CD8-positive, alpha-beta memory T cell (primary cell): Measurements from ENCODE around the gene NQO2. TPM values are rescaled to one million over a fixed set of nuclear protein-coding genes. Genes with fewer than 3 reads are reported as not detected.

Experiments used
- CTCF ChIA-PET: fragments of 350-600 bp; sonication (Branson Sonifier 250); formaldehyde crosslinking; loops from one replicate; lab custom pipeline; 2021; ENCODE audit warnings: antibody characterized with exemption; lab: Charles Lee
- POLR2A ChIA-PET: fragments of 350-600 bp; sonication (Branson Sonifier 250); formaldehyde crosslinking; loops from one replicate; lab custom pipeline; 2021; ENCODE audit warnings: antibody characterized with exemption; lab: Charles Lee
- DNase-seq, 5 donors: peaks; one replicate each; pipeline versions ENCODE4 v3.0.0 to v3.0.0-alpha.2; 2020 to 2022; ENCODE audit warnings: mixed read lengths in 1 of 5
- H3K27ac ChIP-seq: one replicate; pipeline ENCODE4 v1.7.0; 2013; ENCODE audit warnings: low read depth, mild to moderate bottlenecking, low read length, moderate library complexity
- H3K27me3 ChIP-seq: 2 replicates; pipeline ENCODE4 v1.7.0; 2013; ENCODE audit warnings: low read length, mild to moderate bottlenecking; ENCODE audit not compliant: insufficient read depth, poor library complexity, severe bottlenecking
- H3K36me3 ChIP-seq: 2 replicates; pipeline ENCODE4 v1.7.0; 2013; ENCODE audit warnings: mild to moderate bottlenecking, low read length, moderate library complexity; ENCODE audit not compliant: insufficient read depth
- H3K4me1 ChIP-seq: 2 replicates; pipeline ENCODE4 v1.7.0; 2013; ENCODE audit warnings: mild to moderate bottlenecking, low read length, moderate library complexity; ENCODE audit not compliant: insufficient read depth
- H3K4me3 ChIP-seq: 2 replicates; pipeline ENCODE4 v1.7.0; 2013; ENCODE audit warnings: mild to moderate bottlenecking, low read length
- H3K9me3 ChIP-seq: 2 replicates; pipeline ENCODE4 v1.7.0; 2013; ENCODE audit warnings: mild to moderate bottlenecking, low read length
- H3K27ac Mint-ChIP-seq, 8 donors: one replicate each; pipeline ENCODE4 v1.8.0; 2020 to 2021; ENCODE audit warnings: mixed read lengths in 8 of 8, mild to moderate bottlenecking in 6 of 8, inconsistent platforms in 3 of 8, moderate library complexity in 3 of 8
- H3K27me3 Mint-ChIP-seq, 2 donors: one replicate each; pipeline ENCODE4 v1.8.0; 2020 to 2021; ENCODE audit warnings: mixed read lengths in 2 of 2, mild to moderate bottlenecking in 1 of 2, moderate library complexity in 1 of 2
- H3K36me3 Mint-ChIP-seq, 3 donors: one replicate each; pipeline ENCODE4 v1.8.0; 2020 to 2021; ENCODE audit warnings: mixed read lengths in 3 of 3, inconsistent platforms in 1 of 3, mild to moderate bottlenecking in 1 of 3
- H3K4me1 Mint-ChIP-seq, 3 donors: one replicate each; pipeline ENCODE4 v1.8.0; 2020 to 2021; ENCODE audit warnings: mixed read lengths in 3 of 3, inconsistent platforms in 1 of 3, mild to moderate bottlenecking in 1 of 3
- H3K4me3 Mint-ChIP-seq, 7 donors: one replicate each; pipeline ENCODE4 v1.8.0; 2020 to 2021; ENCODE audit warnings: mixed read lengths in 7 of 7, mild to moderate bottlenecking in 6 of 7, moderate library complexity in 4 of 7, inconsistent platforms in 2 of 7
- H3K9me3 Mint-ChIP-seq, 5 donors: one replicate each; pipeline ENCODE4 v1.8.0; 2020 to 2022; ENCODE audit warnings: mixed read lengths in 5 of 5, mild to moderate bottlenecking in 3 of 5, moderate library complexity in 2 of 5, inconsistent platforms in 1 of 5
- polyA plus RNA-seq: library from polyadenylated mRNA; unstranded; fragments of 300-500 nt; fragmentation: Illumina TruSeq; gene quantifications from one replicate; pipeline ENCODE4 v1.2.3, GENCODE V29; 2021
- total RNA-seq, 2 experiments: library from RNA; stranded (reverse); gene quantifications; one replicate each; pipeline ENCODE4 v1.2.3, GENCODE V29; 2021

NQO2 gene
- total and polyA plus RNA-seq, 3 experiments from 2014 or later, result 15.6 to 53.5 (median 18.5) TPM

GRCh38 chr6:2962636-2963035 lies 37.1 kb upstream of the NQO2 start:
- Histone ChIP-seq H3K36me3 (no peaks in the 10 kb centered on the region), H3K27ac (no peak overlapping the region), H3K4me1 (peaks cover 7% of the 10 kb centered on the region), H3K27me3 (no peaks in the 10 kb centered on the region), H3K4me3 (no peak overlapping the region), H3K9me3 (no peaks in the 10 kb centered on the region)
- no peaks in the 10 kb centered on the region for H3K27me3 Mint-ChIP-seq
- no peak overlapping the region for H3K4me3 Mint-ChIP-seq
- ChIA-PET CTCF (interaction anchor here (1.1 kb wide), 1 partner anchor 31 kb away, joined by 3 read pairs; no protein-coding TSS in a partner anchor), POLR2A (interaction anchor here (0.6 to 1.3 kb wide), 2 partner anchors 16 to 26 kb away, joined by 3 read pairs; no protein-coding TSS in a partner anchor)
- H3K9me3 Mint-ChIP-seq, result no peaks in the 10 kb centered on the region
- no peak overlapping the region for H3K27ac Mint-ChIP-seq
- peaks cover 0 to 17% (median 3%) of the 10 kb centered on the region in 3 donors for H3K36me3 Mint-ChIP-seq
- peaks cover 8 to 58% (median 21%) of the 10 kb centered on the region in 3 donors for H3K4me1 Mint-ChIP-seq
- DNase-seq, result no peak

GRCh38 chr6:2963756-2964155 lies 35.9 kb upstream of the NQO2 start:
- Histone ChIP-seq H3K4me3 (no peak overlapping the region), H3K27me3 (no peaks in the 10 kb centered on the region), H3K4me1 (no peaks in the 10 kb centered on the region), H3K36me3 (no peaks in the 10 kb centered on the region), H3K9me3 (no peaks in the 10 kb centered on the region), H3K27ac (no peak overlapping the region)
- Mint-ChIP-seq H3K4me3 (no peak overlapping the region), H3K27ac (peak overlapping the region in 2 of 8 donors; percentile 29 to 52), H3K9me3 (no peaks in the 10 kb centered on the region), H3K4me1 (peaks cover 10 to 62% (median 30%) of the 10 kb centered on the region in 3 donors), H3K36me3 (peaks cover 0 to 11% (median 3%) of the 10 kb centered on the region in 3 donors), H3K27me3 (no peaks in the 10 kb centered on the region)
- CTCF ChIA-PET, result interaction anchor here (0.5 to 1.1 kb wide), 2 partner anchors 11 to 32 kb away, joined by 3 read pairs; no protein-coding TSS in a partner anchor
- POLR2A ChIA-PET, result interaction anchor here (1.3 kb wide), 1 partner anchor 25 kb away, joined by 3 read pairs; no protein-coding TSS in a partner anchor
- DNase-seq, result no peak

DNA sequence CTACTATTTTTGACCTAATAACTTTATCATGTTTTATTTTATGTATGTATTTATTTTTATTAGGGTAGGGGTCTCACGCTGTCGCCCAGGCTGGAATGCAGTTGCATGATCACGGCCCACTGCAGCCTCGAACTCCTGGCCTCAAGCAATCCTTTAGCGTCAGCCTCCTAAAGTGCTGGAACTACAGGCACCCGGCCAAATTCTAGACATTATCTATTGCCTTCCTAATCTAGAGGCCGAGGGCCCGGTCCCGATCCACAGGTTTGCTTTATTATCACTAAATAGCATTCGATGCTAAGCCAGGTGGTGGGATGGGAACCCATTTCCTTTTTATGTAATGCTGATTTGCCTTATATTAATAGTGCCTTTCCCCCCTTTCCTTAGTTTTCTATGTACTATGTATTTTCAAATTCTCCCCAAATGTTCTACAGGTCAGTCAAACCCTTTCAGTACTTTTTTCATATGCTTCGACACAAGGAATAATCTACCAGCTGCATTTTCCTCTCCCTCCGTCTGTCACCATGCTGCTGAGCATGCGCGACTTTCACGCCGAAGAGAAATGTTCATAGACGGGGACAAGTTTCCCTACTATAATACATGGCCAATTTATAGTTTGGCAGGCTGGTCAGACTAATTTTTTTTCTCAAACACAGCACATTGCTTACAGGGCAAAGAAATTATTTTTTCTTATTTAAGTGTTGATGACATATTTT lies 34.7 kb upstream of the NQO2 start:
- H3K27ac Mint-ChIP-seq, result no peak overlapping the region
- peaks cover 0 to 3% (median 3%) of the 10 kb centered on the region in 3 donors for H3K36me3 Mint-ChIP-seq
- Histone ChIP-seq H3K27me3 (no peaks in the 10 kb centered on the region), H3K4me3 (no peak overlapping the region), H3K4me1 (peaks cover 6% of the 10 kb centered on the region), H3K27ac (no peak overlapping the region), H3K36me3 (no peaks in the 10 kb centered on the region), H3K9me3 (no peaks in the 10 kb centered on the region)
- DNase-seq, result no peak
- CTCF ChIA-PET, result no interaction called here
- peaks cover 16 to 67% (median 34%) of the 10 kb centered on the region in 3 donors for H3K4me1 Mint-ChIP-seq
- no peak overlapping the region for H3K4me3 Mint-ChIP-seq
- H3K9me3 Mint-ChIP-seq, result no peaks in the 10 kb centered on the region
- no peaks in the 10 kb centered on the region for H3K27me3 Mint-ChIP-seq
- POLR2A ChIA-PET, result interaction anchor here (0.6 kb wide), 1 partner anchor 82 kb away, joined by 11 read pairs; no protein-coding TSS in a partner anchor

DNA sequence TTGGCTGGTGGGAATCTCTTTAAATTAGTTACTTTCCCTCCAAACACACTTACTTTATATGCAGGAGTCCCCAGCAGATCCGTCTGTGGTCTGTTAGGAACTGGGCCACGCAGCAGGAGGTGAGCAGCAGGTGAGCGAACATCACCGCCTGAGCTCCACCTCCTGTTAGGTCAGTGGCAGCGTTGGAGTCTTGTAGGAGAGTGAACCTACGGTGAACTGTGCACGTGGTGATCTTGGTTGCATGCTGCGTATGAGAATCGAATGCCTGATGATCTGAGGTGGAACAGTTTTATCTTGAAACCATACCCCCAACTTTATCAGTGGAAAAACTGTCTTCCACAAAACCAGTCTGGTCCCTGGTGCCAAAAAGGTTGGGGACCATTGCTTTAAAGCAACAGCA lies 33.3 kb upstream of the NQO2 start:
- POLR2A ChIA-PET, result interaction anchor here (0.5 to 0.8 kb wide), 2 partner anchors 8 to 314 kb away, joined by 4 read pairs; no protein-coding TSS in a partner anchor
- H3K9me3 Mint-ChIP-seq, result no peaks in the 10 kb centered on the region

GRCh38 chr6:2967936-2968335 lies 31.8 kb upstream of the NQO2 start:
- H3K4me1 ChIP-seq, result peaks cover 22% of the 10 kb centered on the region
- POLR2A ChIA-PET, result no interaction called here
- no peaks in the 10 kb centered on the region for H3K9me3 Mint-ChIP-seq

More for the DNA sequence above, 33.3 kb upstream of the NQO2 start:
- Mint-ChIP-seq H3K4me1 (peaks cover 25 to 70% (median 35%) of the 10 kb centered on the region in 3 donors), H3K27me3 (no peaks in the 10 kb centered on the region), H3K36me3 (peaks cover 0 to 5% (median 2%) of the 10 kb centered on the region in 3 donors), H3K27ac (peak overlapping the region in 3 of 8 donors; percentile 8 to 66 (median 14)), H3K4me3 (no peak overlapping the region)
- peaks cover 15% of the 10 kb centered on the region for H3K4me1 ChIP-seq
- H3K36me3 ChIP-seq, result no peaks in the 10 kb centered on the region
- no peaks in the 10 kb centered on the region for H3K27me3 ChIP-seq
- CTCF ChIA-PET, result interaction anchor here (0.6 to 2.1 kb wide), 4 partner anchors 10 to 120 kb away, joined by 3 to 9 read pairs (median 3); no protein-coding TSS in a partner anchor
- H3K4me3 ChIP-seq, result no peak overlapping the region
- no peak overlapping the region for H3K27ac ChIP-seq
- H3K9me3 ChIP-seq, result no peaks in the 10 kb centered on the region
- DNase-seq, result no peak

DNA sequence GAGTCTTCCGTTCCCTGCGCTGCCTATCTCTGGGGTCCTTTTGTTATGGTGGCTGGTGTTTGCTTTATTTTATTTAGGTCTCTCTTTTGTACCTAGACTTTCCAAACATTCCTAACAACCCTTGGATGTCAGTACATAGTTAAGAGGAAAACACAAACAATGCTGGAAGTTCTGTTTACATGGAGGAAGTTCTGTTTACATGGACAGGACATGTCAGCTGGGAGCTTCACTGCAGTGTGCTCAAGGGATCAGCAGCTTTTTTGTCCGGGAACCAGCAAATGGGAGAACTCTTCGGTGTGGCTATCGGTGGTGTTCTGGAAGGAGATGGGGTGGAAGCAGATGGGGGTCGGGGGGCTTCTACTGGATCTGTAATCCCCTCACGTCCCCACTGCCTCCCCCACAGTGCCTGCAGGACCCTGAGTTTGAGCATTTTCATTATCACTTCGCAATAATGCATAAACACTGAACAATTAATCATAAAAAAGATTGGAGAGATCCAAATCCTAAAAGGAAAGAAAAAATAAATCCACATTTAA lies 31.0 kb upstream of the NQO2 start:
- Histone ChIP-seq H3K4me3 (no peak overlapping the region), H3K9me3 (no peaks in the 10 kb centered on the region), H3K27me3 (no peaks in the 10 kb centered on the region), H3K4me1 (peaks cover 24% of the 10 kb centered on the region), H3K36me3 (no peaks in the 10 kb centered on the region), H3K27ac (no peak overlapping the region)
- POLR2A ChIA-PET, result interaction anchor here (1.0 kb wide), 1 partner anchor 28 kb away, joined by 3 read pairs; no protein-coding TSS in a partner anchor
- peaks cover 41 to 70% (median 44%) of the 10 kb centered on the region in 3 donors for H3K4me1 Mint-ChIP-seq
- no peaks in the 10 kb centered on the region for H3K9me3 Mint-ChIP-seq
- H3K27ac Mint-ChIP-seq, result peak overlapping the region in 5 of 8 donors; percentile 3 to 87 (median 31)
- peaks cover 0 to 4% of the 10 kb centered on the region in 2 donors for H3K27me3 Mint-ChIP-seq
- H3K36me3 Mint-ChIP-seq, result peaks cover 0 to 7% (median 1%) of the 10 kb centered on the region in 3 donors
- no peak for DNase-seq
- CTCF ChIA-PET, result interaction anchor here (0.8 kb wide), 1 partner anchor 31 kb away, joined by 3 read pairs; the partner anchor contains the start of gene NQO2
- peak overlapping the region in 2 of 7 donors; percentile 9 to 23 for H3K4me3 Mint-ChIP-seq

More at GRCh38 chr6:2967936-2968335, 31.8 kb upstream of the NQO2 start:
- peak overlapping the region in 2 of 8 donors; percentile 43 to 87 for H3K27ac Mint-ChIP-seq
- H3K4me3 Mint-ChIP-seq, result peak overlapping the region in 1 of 7 donors; percentile 16
- peaks cover 0 to 7% (median 2%) of the 10 kb centered on the region in 3 donors for H3K36me3 Mint-ChIP-seq
- H3K4me1 Mint-ChIP-seq, result peaks cover 37 to 71% (median 44%) of the 10 kb centered on the region in 3 donors
- no peaks in the 10 kb centered on the region for H3K27me3 ChIP-seq
- H3K27ac ChIP-seq, result no peak overlapping the region
- no peaks in the 10 kb centered on the region for H3K36me3 ChIP-seq
- no peaks in the 10 kb centered on the region for H3K9me3 ChIP-seq
- CTCF ChIA-PET, result no interaction called here
- no peak overlapping the region for H3K4me3 ChIP-seq
- H3K27me3 Mint-ChIP-seq, result peaks cover 0 to 4% of the 10 kb centered on the region in 2 donors
- no peak for DNase-seq

DNA sequence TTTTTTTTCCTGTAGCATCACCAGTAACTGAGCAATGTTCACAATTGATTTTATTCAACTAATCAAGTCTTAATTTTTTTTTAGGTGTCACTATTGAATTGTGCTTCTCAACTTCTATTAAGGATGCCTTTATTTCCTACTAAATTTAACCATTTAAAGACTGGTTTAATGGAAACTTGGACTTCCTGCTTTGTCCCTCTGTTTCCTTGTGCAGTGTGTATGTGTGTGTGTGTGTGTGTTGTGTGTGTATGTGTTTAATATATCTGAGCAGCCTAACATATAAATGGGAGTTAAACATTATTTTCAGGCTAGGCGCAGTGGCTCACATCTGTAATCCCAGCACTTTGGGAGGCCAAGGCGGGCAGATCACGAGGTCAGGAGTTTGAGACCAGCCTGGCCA lies 30.1 kb upstream of the NQO2 start:
- Histone ChIP-seq H3K4me1 (peaks cover 26% of the 10 kb centered on the region), H3K27ac (no peak overlapping the region), H3K27me3 (no peaks in the 10 kb centered on the region), H3K9me3 (no peaks in the 10 kb centered on the region), H3K36me3 (no peaks in the 10 kb centered on the region), H3K4me3 (no peak overlapping the region)
- H3K4me1 Mint-ChIP-seq, result peaks cover 47 to 76% (median 48%) of the 10 kb centered on the region in 3 donors
- peak overlapping the region; percentile 24 to 87 (median 60) for H3K27ac Mint-ChIP-seq
- ChIA-PET CTCF (interaction anchor here (0.8 kb wide), 1 partner anchor 30 kb away, joined by 3 read pairs; the partner anchor contains the start of gene NQO2), POLR2A (no interaction called here)
- no peaks in the 10 kb centered on the region for H3K9me3 Mint-ChIP-seq
- peaks cover 0 to 6% of the 10 kb centered on the region in 2 donors for H3K27me3 Mint-ChIP-seq
- peaks cover 0 to 7% (median 0%) of the 10 kb centered on the region in 3 donors for H3K36me3 Mint-ChIP-seq
- H3K4me3 Mint-ChIP-seq, result peak overlapping the region; percentile 7 to 89 (median 69)
- no peak for DNase-seq
